NT2/D1 (cell line): Measurements from ENCODE around the gene SFXN3.

ENCODE experiments used
- DNase-seq: peaks from one replicate; pipeline ENCODE4 v3.0.0-alpha.2; 2011; ENCODE audit warnings: low read depth, low spot score
- H3K27me3 ChIP-seq: 2 replicates; pipeline ENCODE4 v1.6.0; 2011; ENCODE audit warnings: mild to moderate bottlenecking; ENCODE audit not compliant: insufficient read length, insufficient read depth
- H3K36me3 ChIP-seq: 2 replicates; pipeline ENCODE4 v1.6.1; 2011; ENCODE audit warnings: mild to moderate bottlenecking, low read length, mixed read lengths; ENCODE audit not compliant: insufficient read depth, insufficient read length
- H3K4me1 ChIP-seq: 2 replicates; pipeline ENCODE4 v1.5.1; 2011; ENCODE audit not compliant: insufficient read depth, insufficient read length
- H3K4me3 ChIP-seq: 2 replicates; pipeline ENCODE4 v1.5.1; 2011; ENCODE audit warnings: low read depth; ENCODE audit not compliant: insufficient read length
- H3K9ac ChIP-seq: 2 replicates; pipeline ENCODE4 v1.6.0; 2011; ENCODE audit warnings: low read depth; ENCODE audit not compliant: insufficient read length
- H3K9me3 ChIP-seq: 2 replicates; pipeline ENCODE4 v1.5.1; 2011; ENCODE audit warnings: mild to moderate bottlenecking, low read length; ENCODE audit not compliant: insufficient read depth
- SUZ12 ChIP-seq: IDR thresholded peaks from 2 replicates; pipeline ENCODE4 v1.6.1; 2011; ENCODE audit not compliant: insufficient read length, insufficient read depth; ENCODE audit errors: extremely low read depth
- YY1 ChIP-seq: IDR thresholded peaks from 2 replicates; pipeline ENCODE4 v1.6.1; 2011; ENCODE audit not compliant: insufficient read length, insufficient read depth
- ZNF274 ChIP-seq: IDR thresholded peaks from 2 replicates; pipeline ENCODE4 v1.6.1; 2011; ENCODE audit warnings: mild to moderate bottlenecking, low read depth, low read length

SFXN3 gene

GRCh38 chr10:101070098-101070497 is 39.1 kb downstream of the SFXN3 start:
- DNase-seq: no peak
- H3K36me3 ChIP-seq: no peaks in the 10 kb centered on the region
- H3K27me3 ChIP-seq: peaks cover 25% of the 10 kb centered on the region
- H3K4me1 ChIP-seq: peaks cover 8% of the 10 kb centered on the region
- H3K9ac ChIP-seq: no peak overlapping the region
- TF ChIP-seq ZNF274: no peak
- no peak for TF ChIP-seq SUZ12
- TF ChIP-seq YY1: no peak
- no peaks in the 10 kb centered on the region for H3K9me3 ChIP-seq
- H3K4me3 ChIP-seq: no peak overlapping the region

DNA sequence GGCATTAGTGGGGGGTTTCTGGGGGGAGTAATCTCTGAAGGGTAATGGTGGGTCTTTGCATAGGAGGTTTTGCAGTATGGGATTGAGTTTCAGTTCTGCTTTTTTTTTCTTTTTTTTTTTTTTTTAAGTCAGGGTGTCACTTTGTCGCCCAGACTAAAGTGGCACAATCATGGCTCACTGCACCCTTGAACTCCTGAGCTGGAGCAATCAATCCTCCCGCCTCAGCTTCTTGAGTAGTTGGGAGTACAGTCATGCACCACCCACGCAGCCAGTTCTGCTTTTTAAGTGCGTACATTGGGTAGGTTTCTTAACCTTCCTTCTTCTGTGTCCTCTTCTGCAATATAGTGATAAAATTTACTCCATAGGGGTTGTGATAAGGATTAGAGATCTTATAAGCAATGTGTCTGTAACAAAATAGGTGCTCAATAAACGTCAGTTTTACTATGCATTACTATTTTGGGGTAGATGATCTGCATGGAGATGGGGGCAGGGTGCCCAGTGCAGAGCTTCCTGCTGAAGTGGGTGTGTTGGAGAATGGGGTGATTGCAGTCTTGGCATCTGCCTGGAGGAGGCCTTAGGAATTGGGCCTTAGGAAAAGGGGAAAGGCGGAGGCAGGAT is 40.3 kb downstream of the SFXN3 start:
- TF ChIP-seq SUZ12: no peak
- TF ChIP-seq YY1: no peak
- TF ChIP-seq ZNF274: no peak
- Histone ChIP-seq H3K27me3 (peaks cover 14% of the 10 kb centered on the region), H3K9me3 (no peaks in the 10 kb centered on the region), H3K4me3 (no peak overlapping the region), H3K9ac (no peak overlapping the region), H3K4me1 (peaks cover 10% of the 10 kb centered on the region), H3K36me3 (no peaks in the 10 kb centered on the region)
- DNase-seq: no peak

DNA sequence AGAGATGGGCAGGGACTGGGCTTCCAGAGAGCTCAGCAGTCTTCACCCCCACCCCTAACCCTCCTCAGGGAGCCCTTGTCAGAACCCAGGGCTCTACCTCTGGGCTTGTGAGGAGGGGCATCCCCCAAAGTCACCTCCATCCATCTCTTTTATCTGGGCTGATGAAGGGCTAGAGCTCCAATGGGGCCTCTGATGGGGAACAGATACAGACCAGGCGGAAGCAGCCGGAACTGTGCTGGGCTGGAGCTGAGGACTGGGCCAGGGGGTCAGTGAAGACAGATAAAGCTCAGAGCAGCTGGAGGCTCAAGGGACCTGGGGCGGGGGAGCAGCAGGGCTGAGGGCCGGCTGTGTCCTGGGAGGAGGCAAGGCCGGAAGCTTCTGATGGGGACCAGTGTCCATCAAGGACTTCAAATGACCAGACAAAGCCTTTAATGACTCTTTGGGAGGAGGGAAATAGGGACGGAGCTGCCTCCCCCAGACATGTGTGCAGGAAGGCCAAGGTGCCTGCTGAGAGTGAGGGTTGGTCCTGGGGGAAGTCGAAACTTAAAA is 40.9 kb downstream of the SFXN3 start:
- Histone ChIP-seq H3K36me3 (no peaks in the 10 kb centered on the region), H3K9ac (no peak overlapping the region), H3K9me3 (no peaks in the 10 kb centered on the region), H3K4me1 (peaks cover 10% of the 10 kb centered on the region), H3K4me3 (no peak overlapping the region), H3K27me3 (peaks cover 14% of the 10 kb centered on the region)
- DNase-seq: no peak
- TF ChIP-seq YY1 (no peak), SUZ12 (no peak), ZNF274 (no peak)

GRCh38 chr10:101072923-101073322 is 41.9 kb downstream of the SFXN3 start:
- H3K36me3 ChIP-seq: no peaks in the 10 kb centered on the region
- TF ChIP-seq SUZ12 (no peak), ZNF274 (no peak), YY1 (no peak)
- no peaks in the 10 kb centered on the region for H3K9me3 ChIP-seq
- H3K4me1 ChIP-seq: peaks cover 10% of the 10 kb centered on the region
- H3K4me3 ChIP-seq: no peak overlapping the region
- H3K9ac ChIP-seq: no peak overlapping the region
- DNase-seq: no peak
- H3K27me3 ChIP-seq: peaks cover 8% of the 10 kb centered on the region

- no peak for TF ChIP-seq SUZ12
- TF ChIP-seq YY1: no peak
- no peak for TF ChIP-seq ZNF274
Measured at GRCh38 chr10:101073631-101074030, 42.6 kb downstream of the SFXN3 start.

DNA sequence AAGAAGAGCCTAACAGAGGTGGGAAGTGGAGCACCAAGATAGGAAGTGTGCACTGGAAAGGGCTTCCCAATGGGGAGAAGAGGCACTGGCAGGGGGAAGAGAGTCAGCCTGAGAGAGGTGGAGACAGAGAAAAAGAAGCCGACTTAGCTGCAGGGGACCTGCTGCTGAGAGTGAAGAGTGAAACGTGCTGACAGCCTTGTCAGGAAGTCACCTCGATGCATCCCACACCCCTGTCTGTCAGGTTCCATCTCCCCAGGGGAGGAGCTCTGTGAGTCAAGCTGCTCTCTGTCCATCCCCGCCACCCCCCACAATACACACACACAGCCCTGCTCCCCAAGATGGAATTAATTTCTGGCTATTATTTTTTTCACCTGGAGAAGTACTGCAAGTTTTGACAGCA is 44.7 kb downstream of the SFXN3 start:
- H3K27me3 ChIP-seq: peaks cover 16% of the 10 kb centered on the region
- H3K9ac ChIP-seq: no peak overlapping the region
- H3K9me3 ChIP-seq: no peaks in the 10 kb centered on the region
- no peak overlapping the region for H3K4me3 ChIP-seq
- H3K36me3 ChIP-seq: no peaks in the 10 kb centered on the region
- no peak for DNase-seq
- peaks cover 10% of the 10 kb centered on the region for H3K4me1 ChIP-seq
- TF ChIP-seq SUZ12 (no peak), YY1 (no peak), ZNF274 (no peak)

More at GRCh38 chr10:101073631-101074030, 42.6 kb downstream of the SFXN3 start:
- H3K9ac ChIP-seq: no peak overlapping the region
- H3K4me1 ChIP-seq: peaks cover 10% of the 10 kb centered on the region
- DNase-seq: no peak
- H3K27me3 ChIP-seq: peaks cover 8% of the 10 kb centered on the region
- H3K4me3 ChIP-seq: no peak overlapping the region
- no peaks in the 10 kb centered on the region for H3K36me3 ChIP-seq
- H3K9me3 ChIP-seq: no peaks in the 10 kb centered on the region

GRCh38 chr10:101076630-101077029 is 45.6 kb downstream of the SFXN3 start:
- TF ChIP-seq SUZ12 (no peak), ZNF274 (no peak), YY1 (no peak)
- Histone ChIP-seq H3K4me3 (no peak overlapping the region), H3K9me3 (no peaks in the 10 kb centered on the region), H3K9ac (no peak overlapping the region), H3K27me3 (peaks cover 24% of the 10 kb centered on the region), H3K4me1 (peaks cover 10% of the 10 kb centered on the region), H3K36me3 (no peaks in the 10 kb centered on the region)
- DNase-seq: no peak

- peaks cover 7% of the 10 kb centered on the region for H3K4me1 ChIP-seq
- H3K9me3 ChIP-seq: no peaks in the 10 kb centered on the region
- TF ChIP-seq SUZ12 (no peak), YY1 (no peak), ZNF274 (no peak)
- no peak overlapping the region for H3K9ac ChIP-seq
- peaks cover 28% of the 10 kb centered on the region for H3K27me3 ChIP-seq
- no peaks in the 10 kb centered on the region for H3K36me3 ChIP-seq
- no peak overlapping the region for H3K4me3 ChIP-seq
- no peak for DNase-seq
Measured at GRCh38 chr10:101079874-101080273, 48.8 kb downstream of the SFXN3 start.
